Measurements from ENCODE around the gene NEDD4L.

NEDD4L gene

DNA sequence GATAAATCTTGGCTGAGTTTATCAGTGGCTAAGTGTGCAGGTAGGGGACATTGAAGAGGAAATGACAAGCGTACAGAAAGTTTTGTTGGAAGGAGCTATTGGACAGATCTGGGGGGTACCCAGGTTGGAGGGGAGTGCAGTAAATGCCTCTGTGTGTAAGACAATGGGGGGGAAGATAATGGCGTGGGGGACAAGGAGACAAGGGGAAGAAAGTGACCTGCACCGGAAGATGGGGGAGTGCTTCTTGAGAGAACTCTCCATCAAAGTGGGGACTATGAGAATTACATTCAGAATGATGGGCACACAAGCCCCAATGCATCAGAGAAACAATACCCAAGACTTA lies 394.9 kb downstream of the NEDD4L start:
- no peak for DNase-seq

DNA sequence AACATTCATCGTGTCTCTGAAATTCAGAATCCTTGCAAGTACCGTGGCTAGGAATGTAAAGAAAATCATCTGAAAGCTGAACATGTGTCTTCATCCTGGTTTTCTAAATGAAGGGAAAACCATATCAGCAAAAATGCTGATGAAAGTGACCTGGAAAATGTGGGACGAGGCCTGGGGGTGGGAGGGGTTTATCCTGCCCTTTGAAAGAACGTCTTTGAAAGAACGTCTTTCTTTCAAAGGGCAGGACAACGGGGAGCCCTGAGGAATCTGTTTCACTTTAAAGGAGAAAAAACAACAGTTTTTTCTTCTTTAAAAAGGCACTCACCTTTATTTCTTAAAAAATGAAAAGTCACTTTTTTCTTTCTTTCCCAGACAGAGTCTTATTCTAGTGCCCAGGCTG lies 399.6 kb downstream of the NEDD4L start:
- no peak for DNase-seq

DNA sequence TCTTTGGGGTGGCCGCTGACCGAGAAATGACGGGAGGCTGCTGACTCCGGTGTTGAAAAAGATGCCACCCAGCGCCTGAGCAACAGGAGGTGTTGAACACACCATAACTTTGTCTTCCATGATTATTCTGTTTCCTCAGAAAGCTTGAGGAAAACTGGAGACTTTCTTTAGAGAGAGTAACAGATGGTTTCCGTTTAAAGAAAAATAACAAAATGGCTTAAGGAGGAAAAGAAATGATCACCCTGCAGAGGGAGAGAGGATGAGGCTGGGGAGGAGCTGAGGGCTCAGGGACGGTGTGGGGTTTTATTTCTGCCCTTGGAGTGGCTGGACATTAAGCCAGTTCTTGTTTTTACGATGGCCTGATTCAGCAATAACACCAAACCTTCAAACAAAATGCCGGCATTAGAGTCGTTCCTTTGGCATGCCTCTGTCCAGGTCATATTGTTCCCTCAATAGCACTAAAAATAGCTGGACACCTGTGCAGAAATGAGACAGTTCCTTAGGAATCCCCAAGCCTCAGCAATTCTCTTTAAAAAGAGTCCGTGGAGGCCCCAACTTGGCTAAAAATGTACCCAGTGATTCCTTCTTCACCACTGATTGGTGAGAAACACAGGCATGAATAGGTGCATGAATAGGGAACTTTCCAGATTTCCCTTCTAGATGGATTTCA lies 402.5 kb downstream of the NEDD4L start:
- no peak for DNase-seq

DNA sequence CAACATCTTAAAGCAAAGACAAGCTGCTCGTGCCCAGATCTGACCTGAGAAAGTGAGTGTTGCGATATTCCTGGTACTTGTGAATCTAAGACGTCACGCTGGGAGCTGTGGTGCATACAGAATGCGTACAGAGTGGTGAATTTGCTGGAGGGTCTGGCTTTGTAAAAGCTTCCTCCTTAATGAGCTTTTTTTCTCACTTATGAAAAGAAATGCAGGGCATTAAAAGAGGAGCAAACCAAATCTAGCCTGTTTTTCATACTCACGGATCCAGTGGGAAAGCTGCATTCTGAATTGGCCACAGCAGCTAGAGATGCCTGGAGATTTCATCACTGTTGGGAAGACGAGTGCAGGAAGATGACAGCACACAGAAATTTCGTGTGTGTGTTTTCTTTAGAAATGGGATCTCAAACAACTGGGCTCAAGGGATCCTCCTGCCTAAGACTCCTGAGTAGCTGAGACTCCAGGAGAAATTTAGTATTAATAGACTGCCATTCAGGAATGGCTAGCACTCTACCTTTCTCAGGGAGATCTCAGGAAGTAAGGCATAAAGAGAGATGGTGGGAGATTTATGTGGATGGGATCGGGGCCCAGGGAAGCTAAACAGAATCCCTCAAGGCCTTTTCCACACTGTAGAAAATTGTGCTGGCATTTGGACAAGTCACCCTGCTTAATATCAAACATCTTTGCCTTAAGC lies 403.5 kb downstream of the NEDD4L start:
- DNase-seq = no peak

DNA sequence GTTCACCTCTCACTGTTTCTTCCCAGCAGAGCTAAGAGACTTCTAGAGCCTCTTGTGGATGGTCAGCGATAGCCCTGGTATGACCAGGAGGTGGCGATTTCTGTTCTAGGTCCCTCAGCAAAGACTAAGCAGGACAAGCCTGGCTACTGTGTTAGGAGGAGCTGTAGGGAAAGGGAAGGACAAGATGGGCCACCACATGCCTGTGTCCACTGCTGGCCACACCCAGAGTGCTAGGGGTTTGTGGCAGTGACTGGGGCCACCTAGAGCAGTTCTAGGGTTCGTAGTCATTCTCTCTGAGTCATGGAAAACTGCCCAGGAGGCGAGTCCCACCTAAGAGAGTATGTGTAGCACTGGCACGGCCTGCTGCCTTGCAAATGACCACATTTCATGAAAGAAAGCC lies 405.4 kb downstream of the NEDD4L start:
- no peak for DNase-seq

Measured in stimulated activated CD4-positive, alpha-beta T cell treated with anti-CD3 and anti-CD28 coated beads, Interleukin-2, amount 100 ng/mL, for 48 hours (primary cell).